HUDEP-2 (cell line): ENCODE data around the gene PDZRN4.
"Not testable (repeated sequence)": the region's sequence is repeated elsewhere in the genome, so short reads cannot be mapped to it uniquely, and the experiment has no call there.

ENCODE experiments used
- DNase-seq, 76 experiments: peaks; one replicate each; lab custom pipeline; 2025; ENCODE audit not compliant: unreplicated experiment in 76 of 76; lab: John Stamatoyannopoulos, UW

Gene PDZRN4

DNA sequence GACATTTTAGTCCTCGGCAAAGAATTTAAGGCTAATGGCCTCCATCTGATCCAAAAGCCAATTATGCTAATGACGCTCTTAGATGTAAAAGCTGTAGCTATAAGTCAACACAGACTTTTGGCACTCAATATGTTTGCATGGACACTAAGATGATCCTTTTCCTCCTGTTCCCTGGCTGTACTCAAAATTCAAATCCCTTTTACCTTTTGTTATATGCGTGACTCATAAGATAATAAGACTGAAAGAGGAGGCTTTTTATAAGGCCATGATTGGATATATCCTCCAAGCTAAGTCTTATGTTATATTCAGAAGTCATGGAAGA, 89.8 kb downstream of the PDZRN4 start:
- DNase-seq = no peak

DNA sequence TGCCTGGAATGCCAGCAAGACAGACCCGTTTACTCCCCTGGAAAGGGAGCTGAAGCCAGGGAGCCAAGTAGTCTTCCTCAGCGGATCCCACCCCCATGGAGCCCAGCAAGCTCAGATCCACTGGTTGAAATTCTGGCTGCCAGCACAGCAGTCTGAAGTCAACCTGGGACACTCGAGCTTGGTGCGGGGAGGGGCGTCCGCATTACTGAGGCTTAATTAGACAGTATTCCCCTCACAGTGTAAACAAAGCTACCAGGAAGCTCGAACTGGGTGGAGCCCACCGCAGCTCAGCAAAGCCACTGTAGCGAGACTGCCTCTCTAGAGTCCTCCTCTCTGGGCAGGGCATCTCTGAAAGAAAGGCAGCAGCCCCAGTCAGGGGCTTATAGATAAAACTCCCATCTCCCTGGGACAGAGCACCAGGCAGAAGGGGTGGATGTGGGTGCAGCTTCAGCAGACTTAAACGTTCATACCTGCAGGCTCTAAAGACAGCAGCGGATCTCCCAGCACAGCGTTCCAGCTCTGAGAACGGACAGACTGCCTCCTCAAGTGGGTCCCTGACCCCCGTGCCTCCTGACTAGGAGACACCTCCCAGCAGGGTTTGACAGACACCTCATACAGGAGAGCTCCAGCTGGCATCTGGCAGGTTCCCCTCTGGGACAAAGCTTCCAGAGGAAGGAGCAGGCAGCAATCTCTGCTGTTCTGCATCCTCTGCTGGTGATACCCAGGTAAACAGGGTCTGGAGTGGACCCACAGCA, 92.4 kb downstream of the PDZRN4 start:
- not testable (repeated sequence) for DNase-seq

DNA sequence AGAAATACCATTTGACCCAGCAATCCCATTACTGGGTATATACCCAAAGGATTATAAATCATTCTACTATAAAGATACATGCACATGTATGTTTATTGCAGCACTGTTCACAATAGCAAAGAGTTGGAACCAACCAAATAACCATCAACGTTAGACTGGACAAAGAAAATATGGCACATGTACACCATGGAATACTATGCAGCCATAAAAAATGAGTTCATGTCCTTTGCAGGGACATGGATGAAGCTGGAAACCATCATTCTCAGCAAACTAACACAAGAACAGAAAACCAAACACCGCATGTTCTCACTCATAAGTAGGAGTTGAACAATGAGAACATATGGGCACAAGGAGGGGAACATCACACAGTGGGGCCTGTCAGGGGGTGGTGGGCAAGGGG, 97.3 kb downstream of the PDZRN4 start:
- not testable (repeated sequence) for DNase-seq

DNA sequence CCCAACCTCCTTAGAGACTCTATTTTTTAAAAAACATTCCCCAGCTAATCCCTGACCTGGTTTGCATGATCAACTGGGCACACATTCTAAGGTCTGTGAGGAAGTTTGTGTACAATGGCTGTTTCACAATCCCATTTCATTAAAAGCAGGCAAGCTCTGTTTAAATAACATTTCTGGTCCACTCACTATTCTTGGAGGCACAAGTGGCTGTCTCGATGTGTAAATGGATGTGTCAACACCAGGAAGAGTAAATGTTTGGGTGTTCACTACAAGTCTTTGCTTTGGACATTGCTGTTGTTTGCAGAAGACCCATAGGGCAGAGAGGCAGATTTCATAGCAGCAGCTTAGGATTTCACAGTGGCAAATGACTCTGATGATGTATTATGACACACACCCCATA, 98.3 kb downstream of the PDZRN4 start:
- no peak for DNase-seq

DNA sequence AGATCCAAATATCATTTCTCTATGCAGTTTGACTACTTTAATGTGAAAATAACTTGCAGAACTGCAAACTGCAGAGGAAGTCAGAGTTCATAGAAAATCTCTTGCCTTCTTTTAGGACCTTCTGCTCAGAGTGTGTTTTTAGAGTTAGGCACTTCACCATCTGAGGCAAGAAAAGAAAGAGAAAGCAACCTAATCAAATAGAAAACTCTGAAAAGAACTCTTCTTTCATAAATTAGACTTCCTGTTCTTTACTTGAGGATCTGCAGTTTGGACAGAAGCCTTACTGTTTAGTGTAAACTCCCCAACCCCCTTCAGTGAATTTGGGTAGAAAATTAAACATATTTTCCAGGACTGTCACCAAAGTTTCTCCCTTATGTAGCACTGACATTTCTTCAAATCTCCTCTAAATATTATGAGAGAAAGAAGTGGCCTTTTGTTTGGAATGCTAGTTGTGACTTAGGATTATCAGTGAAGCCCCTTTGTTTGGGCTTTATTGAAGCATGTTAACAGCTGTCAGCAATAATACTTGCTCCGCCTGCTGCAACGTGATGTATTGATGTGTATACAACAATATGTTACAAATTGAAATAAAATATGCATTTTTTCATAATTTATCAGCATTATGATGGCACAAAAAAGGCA, 99.5 kb downstream of the PDZRN4 start:
- no peak for DNase-seq

DNA sequence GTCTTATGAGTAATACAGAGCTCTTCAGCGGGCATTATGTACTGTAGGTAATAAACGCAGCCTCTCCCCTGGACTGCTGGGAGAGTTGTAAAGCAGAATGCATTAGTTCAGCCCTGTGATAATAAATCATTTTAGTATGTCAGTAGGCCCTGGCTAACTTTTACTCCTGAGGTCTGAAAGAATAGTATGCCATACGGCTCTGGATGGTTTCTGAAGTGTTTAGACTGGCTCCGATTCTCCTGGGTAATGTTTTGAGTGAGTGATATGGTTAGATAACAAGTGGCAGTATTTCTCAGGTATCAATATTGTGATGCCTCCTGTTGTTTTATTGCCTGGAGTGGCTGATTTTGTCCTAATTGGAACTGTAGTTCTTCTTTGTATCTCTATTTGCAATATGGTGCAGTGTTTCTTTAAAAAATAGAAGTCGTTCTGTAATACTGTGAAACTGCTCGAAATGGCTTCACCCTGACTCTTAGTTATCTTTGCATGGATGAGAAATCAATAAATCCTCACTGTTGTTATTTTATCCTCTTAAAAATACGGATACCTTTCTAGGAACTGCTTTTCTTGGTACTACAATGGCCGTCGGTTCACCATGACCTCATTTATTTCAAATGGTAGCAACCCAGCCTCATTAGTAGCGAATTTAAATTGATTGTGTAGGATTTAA, 100.2 kb downstream of the PDZRN4 start:
- DNase-seq = no peak

DNA sequence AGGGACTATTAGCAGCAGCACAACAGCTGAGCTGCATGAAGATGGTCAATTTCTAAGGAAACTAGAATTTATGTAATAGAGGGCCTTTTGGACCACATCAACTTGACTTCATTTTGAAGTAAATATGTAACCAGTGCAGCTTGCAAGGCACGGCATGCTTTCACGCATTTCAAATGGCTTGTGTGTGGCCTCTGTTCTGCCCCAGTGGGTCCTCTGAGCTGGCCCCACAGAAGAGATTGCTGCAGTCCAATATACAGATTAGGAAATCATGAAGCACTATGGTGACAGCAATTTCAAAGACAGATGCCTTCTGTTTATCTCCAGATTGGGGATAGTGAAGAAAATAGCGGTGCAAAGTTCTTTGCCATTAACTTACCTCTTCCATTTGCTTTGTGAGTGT, 101.4 kb downstream of the PDZRN4 start:
- DNase-seq = no peak

DNA sequence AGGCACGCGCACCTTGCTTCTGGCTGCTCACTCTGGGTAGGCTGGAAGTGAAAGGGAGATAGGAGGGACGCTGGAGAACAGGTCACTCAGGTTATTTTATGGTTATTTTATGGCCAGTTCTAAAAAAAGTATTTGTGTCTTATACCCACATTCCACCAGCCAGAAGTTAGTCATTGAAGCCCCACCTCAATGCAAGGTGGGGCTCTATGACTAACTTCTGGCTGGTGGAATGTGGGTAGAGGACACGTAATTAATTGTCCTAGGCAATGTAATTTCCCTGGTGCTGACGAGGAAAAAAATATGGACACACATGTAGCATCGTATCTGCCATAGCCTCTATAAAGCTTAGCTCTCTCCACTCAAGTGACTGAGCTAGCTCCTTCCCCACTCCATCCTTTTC, 104.9 kb downstream of the PDZRN4 start:
- DNase-seq = no peak

DNA sequence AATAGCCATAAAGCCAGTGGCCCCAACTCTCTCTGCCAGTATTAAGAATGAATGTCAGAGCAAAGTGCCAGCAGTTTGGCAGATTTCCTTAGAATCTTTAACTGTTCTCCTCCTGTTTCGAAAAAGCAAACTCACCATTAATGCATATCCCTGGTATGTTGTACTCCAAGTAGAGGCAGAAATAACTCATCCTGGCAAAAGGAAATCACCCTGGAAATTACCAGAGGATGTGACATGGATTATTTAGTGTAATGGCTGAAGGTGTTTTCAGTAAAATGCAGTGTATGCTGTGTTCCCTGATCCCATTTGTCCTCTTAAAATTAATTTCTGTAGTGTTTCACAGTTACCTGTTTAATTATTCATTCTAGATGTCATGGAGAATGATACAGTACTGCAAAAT, 105.3 kb downstream of the PDZRN4 start:
- no peak for DNase-seq

DNA sequence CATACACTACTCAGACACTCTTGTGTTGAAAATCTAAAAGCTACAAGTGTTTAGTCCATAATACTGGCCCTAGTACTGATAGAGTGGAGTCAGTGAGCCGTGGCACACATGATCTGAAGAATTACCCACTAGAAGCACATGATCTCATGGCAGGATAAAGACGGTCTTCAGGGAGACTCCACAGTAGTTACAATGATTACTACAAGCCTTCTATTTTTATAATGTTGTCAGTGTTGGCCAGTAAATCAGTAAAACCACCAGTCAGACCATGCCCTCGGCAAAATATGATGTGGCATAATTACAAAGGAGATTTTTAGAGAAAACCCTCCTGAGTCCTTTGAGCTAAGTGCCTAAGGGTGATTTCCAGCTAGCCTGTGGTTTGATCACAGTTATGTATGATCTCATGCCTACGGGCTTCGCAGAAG, 114.9 kb downstream of the PDZRN4 start:
- DNase-seq = no peak

DNA sequence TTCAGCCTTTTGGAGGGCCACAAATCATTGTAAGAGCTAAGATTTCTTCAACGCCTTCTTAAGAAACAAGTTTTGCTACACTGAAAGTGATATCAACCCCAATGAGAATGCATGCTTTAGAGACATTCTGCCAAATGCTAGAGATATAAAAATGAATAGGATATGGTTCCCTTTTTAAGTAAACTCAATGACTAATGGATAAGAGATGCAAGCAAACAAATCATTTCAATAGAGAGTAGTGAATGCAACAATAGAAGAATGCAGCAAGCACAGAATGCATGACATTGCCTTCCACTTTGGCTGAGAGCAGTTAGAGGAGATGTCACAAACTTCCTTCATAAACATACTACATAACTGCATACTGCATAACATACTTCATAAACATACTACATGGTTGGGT, 116.4 kb downstream of the PDZRN4 start:
- no peak for DNase-seq

DNA sequence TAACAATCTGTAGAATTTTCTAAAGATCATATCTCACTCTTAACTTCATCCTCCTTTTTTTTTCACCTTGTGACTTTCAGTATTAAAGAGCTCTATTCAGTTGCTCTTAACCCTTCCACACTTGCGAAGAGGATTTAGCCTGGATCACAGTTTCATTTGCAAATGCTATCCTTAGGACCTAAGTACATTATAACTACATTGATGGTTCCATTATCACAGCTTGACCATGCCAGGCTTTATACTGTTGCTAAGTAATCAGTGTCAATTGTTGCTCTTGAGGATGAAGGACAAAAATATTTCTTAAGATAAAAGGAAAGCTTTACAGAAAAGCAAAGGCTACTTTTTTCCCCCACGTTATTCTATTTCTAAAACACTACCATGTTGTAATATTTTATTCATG, 122.2 kb downstream of the PDZRN4 start:
- no peak for DNase-seq

DNA sequence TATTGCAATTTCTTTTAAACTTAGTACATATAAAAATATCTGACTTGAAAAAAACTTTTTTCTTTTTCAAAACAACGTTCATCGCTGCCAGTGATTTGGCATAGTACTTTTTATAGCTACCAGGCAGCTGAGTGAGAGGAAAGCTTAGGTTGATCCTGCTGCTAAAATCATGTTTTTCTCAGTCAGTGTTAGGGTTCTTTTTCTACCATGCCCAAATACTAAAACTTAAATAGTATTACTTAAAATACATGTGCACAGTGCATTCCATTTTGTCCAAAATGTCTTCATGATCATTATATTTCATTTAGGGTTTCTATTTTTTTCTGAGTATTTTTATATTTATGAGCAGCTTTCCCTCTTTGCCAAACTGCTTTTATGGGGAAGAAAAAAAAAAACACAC, 123.8 kb downstream of the PDZRN4 start:
- DNase-seq = no peak

DNA sequence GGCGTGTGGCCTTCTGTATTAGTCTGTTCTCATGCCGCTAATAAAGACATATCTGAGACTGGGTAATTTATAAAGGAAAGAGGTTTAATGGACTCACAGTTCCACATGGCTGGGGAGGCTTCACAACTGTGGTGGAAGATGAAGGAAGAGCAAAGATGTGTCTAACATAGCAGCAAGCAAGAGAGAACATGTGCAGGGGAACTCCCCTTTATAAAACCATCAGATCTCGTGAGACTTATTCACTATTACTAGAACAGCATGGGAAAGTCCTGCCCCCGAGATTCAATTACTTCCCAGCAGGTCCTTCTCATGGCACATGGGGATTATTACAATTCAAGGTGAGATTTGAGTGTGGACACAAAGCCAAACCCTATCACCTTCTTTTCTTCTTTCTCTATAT, 124.3 kb downstream of the PDZRN4 start:
- not testable (repeated sequence) for DNase-seq

DNA sequence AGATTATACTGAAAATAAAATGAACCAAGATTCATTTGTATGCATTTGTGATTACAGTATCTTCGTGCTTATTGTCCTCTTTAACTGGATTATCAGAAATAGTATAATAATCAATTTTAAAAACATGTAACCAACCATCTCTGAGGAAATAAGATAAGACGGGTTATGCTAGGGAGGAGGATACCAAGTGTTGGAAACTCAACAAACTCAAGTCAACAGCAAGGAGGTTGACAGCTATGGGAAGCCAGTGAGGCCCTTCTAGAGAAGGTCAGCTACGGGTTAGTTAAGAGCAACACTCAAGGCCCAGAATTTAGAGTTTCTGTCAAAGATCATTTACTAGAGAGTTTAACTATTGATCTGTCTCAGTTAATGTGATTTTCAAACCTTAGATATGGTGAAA, 137.2 kb downstream of the PDZRN4 start:
- peak in 1 of 76 experiments; percentile 3 for DNase-seq

DNA sequence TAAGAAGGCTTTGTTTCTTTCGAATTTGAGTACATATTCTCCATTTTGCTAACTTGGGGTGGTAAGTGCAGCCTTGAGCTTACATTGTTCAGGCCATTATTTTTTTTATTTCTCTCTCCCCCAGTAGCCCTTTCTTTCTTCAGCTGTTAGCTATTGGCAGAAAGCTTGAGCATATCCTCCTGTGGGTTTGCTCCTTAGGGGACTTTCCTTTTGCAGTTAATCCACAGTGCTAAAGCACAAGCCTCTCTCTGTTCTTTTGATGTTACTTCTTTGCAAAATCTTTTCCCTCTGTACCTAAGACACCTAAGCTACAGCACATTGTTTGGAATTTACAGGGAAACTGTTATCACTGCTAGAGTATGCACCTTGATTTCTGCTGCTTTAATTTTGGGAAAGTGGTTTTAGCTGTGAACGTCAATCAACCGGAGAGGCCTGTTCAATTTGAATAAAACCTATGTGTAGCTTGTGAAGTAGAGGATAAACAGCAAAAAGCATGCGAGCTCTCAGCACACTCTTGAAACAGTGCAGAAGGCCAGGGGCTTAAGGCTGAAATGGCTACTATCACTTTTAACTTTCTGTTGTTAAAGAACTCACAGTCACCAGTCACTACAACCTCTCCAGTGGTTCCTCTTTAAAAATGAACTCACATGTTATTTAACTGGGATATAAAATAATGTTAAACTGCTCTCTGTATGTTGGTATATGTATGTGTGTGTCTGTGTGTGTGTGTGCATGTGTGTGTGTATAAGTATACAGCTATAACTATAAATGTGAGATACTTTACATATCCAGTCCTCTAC, 139.2 kb downstream of the PDZRN4 start:
- no peak for DNase-seq

DNA sequence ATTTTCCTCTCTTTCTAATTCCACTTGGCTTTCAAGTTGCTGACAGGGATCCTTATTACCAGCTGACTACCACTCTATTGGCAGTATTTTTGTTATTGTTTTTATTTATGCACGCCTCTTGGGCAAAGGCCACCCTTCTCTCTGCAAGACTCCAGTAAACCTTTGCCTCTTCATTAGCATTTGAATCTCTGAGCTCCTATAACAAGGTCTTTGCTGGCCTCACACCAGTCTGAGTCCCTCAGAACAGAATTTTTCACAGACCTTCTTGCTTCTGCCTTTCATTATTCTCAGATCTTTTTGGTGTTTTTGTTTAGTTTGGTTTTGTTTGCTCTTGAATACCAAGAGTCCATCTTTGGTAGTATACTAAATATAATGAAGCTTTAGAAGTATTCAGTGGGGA, 145.9 kb downstream of the PDZRN4 start:
- DNase-seq = no peak

DNA sequence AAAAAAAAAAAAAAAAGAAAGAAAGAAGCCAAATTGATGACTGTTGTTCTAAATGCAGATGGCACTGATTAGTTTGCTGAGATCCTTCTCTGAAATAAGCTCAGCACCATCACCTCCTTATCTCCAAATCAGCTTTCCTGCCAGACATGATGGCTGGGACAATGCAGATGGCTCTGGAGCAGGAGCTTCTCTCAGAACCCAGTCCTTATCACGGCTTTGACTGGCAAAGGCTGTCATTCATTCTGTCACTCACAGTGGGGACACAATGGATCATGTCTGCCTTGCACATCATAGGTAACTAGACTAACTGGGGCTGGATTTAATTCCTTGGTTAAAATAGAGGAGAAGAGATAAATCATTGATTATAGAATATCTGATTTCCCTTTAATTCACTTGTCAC, 146.3 kb downstream of the PDZRN4 start:
- no peak for DNase-seq

DNA sequence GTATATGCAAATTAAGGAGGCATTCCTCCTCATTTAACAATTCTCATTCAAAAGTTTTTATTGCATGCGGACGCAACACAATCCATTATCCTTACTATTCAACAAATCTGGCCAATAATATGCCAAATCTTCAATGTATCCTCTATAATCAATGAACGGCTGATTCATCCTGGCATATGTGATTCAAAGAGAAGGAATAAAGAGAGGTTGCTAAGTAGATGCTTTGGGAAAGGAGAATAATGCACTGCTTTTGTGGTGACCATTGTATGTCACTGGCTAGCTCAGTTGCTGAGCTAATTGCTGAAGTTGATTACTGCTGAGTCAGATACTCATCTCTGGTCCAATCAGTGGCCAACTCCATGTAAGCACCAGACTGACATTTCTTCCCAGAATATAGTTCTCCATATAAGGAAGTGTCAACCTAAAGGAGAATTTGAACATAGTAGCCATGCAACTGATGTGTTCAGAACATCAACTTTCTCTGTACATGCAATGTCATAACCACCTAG, 148.0 kb downstream of the PDZRN4 start:
- DNase-seq = no peak

DNA sequence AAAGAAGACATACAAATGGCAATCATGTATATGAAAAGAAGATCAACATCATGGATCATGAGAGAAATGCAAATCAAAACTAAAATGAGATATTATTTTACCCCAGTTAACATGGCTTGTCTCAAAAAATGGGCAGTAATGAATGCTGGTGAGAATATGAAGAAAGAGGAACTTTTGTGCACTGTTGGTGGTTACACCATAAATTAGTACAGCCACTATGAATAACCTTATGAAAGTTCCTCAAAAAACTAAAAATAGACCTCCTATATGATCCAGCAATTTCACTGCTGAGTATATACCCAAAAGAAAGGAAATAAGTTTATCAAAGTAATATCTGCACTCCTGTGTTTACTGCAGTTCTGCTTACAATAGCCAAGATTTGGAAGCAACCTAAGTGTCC, 151.7 kb downstream of the PDZRN4 start:
- DNase-seq = no peak
